Liver (tissue), 9 donors: ENCODE measurements around the gene IDH3A. TPM values are rescaled to one million over a fixed set of nuclear protein-coding genes. Genes with fewer than 3 reads are reported as not detected.

Source experiments
- DNase-seq: peaks from one replicate; pipeline ENCODE4 v3.0.0-alpha.2; 2017; ENCODE audit warnings: low spot score
- H3K27ac ChIP-seq, 2 donors: one replicate each; pipeline ENCODE4 v1.7.0; 2013; ENCODE audit warnings: inconsistent platforms in 2 of 2, low read length in 2 of 2, control low read depth in 1 of 2, low read depth in 1 of 2, mild to moderate bottlenecking in 1 of 2
- H3K27me3 ChIP-seq, 4 donors: one replicate each; pipeline versions ENCODE4 v1.6.1 to v1.7.0; 2013; ENCODE audit warnings: low read length in 3 of 4, inconsistent platforms in 1 of 4, mild to moderate bottlenecking in 1 of 4, moderate library complexity in 1 of 4; ENCODE audit not compliant: control insufficient read depth in 4 of 4, insufficient read depth in 4 of 4
- H3K36me3 ChIP-seq, 4 donors: one replicate each; pipeline versions ENCODE4 v1.6.1 to v1.7.0; 2013; ENCODE audit warnings: low read length in 3 of 4, mild to moderate bottlenecking in 3 of 4, low read depth in 1 of 4, moderate library complexity in 1 of 4; ENCODE audit not compliant: control insufficient read depth in 4 of 4, insufficient read depth in 3 of 4
- H3K4me1 ChIP-seq, 4 donors: one replicate each; pipeline versions ENCODE4 v1.6.1 to v1.7.0; 2013; ENCODE audit warnings: low read length in 3 of 4, mild to moderate bottlenecking in 3 of 4, moderate library complexity in 1 of 4; ENCODE audit not compliant: control insufficient read depth in 4 of 4, insufficient read depth in 4 of 4
- H3K4me3 ChIP-seq, 3 donors: one replicate each; pipeline versions ENCODE4 v1.6.1 to v1.7.0; 2013; ENCODE audit warnings: low read length in 3 of 3, control low read depth in 1 of 3, low read depth in 1 of 3, mild to moderate bottlenecking in 1 of 3
- H3K9ac ChIP-seq, 2 donors: one replicate each; pipeline ENCODE4 v1.7.0; 2013; ENCODE audit warnings: low read length in 2 of 2, mild to moderate bottlenecking in 2 of 2, moderate library complexity in 2 of 2, control low read depth in 1 of 2, low read depth in 1 of 2
- H3K9me3 ChIP-seq, 4 donors: one replicate each; pipeline versions ENCODE4 v1.6.1 to v1.7.0; 2013; ENCODE audit warnings: low read length in 3 of 4; ENCODE audit not compliant: control insufficient read depth in 4 of 4
- ATF3 ChIP-seq: IDR thresholded peaks from 2 replicates; pipeline ENCODE4 v1.6.1; 2016; ENCODE audit warnings: antibody characterized with exemption
- CTCF ChIP-seq: fragments of 150-350 bp; IDR thresholded peaks from 2 replicates; pipeline ENCODE4 v1.5.1; 2017; ENCODE audit warnings: improper control_type of control experiment, low read depth, low read length; ENCODE audit not compliant: missing input control
- EGR1 ChIP-seq, 2 donors: IDR thresholded peaks; 2 replicates each; pipeline ENCODE4 v1.6.1; 2016 to 2018; ENCODE audit warnings: antibody characterized with exemption in 2 of 2, low read depth in 2 of 2
- FOXA1 ChIP-seq: IDR thresholded peaks from 2 replicates; pipeline ENCODE4 v1.6.1; 2016; ENCODE audit warnings: antibody characterized with exemption
- FOXA2 ChIP-seq: IDR thresholded peaks from 2 replicates; pipeline ENCODE4 v1.6.1; 2016; ENCODE audit warnings: antibody characterized with exemption
- GABPA ChIP-seq, 2 donors: IDR thresholded peaks in 1 of 2; conservative IDR thresholded peaks in 1 of 2; 2 replicates each; pipeline ENCODE4 v1.6.1; 2016; ENCODE audit warnings: antibody characterized with exemption in 2 of 2, mild to moderate bottlenecking in 1 of 2, moderate library complexity in 1 of 2
- HNF4A ChIP-seq, 2 donors: conservative IDR thresholded peaks; 2 replicates each; pipeline ENCODE4 v1.6.1; 2016; ENCODE audit warnings: antibody characterized with exemption in 2 of 2, mild to moderate bottlenecking in 2 of 2
- HNF4G ChIP-seq: IDR thresholded peaks from 2 replicates; pipeline ENCODE4 v1.6.1; 2016; ENCODE audit warnings: antibody characterized with exemption
- JUND ChIP-seq, 2 donors: IDR thresholded peaks; 2 replicates each; pipeline ENCODE4 v1.6.1; 2016; ENCODE audit warnings: antibody characterized with exemption in 2 of 2
- MAX ChIP-seq: IDR thresholded peaks from 2 replicates; pipeline ENCODE4 v1.6.1; 2016; ENCODE audit warnings: antibody characterized with exemption
- NR2F2 ChIP-seq: IDR thresholded peaks from 2 replicates; pipeline ENCODE4 v1.6.1; 2016; ENCODE audit warnings: antibody characterized with exemption
- RAD21 ChIP-seq, 2 donors: IDR thresholded peaks; 2 replicates each; pipeline ENCODE4 v1.6.1; 2016; ENCODE audit warnings: antibody characterized with exemption in 2 of 2, mild to moderate bottlenecking in 2 of 2
- REST ChIP-seq: IDR thresholded peaks from 2 replicates; pipeline ENCODE4 v1.6.1; 2016; ENCODE audit warnings: antibody characterized with exemption, mild to moderate bottlenecking
- RXRA ChIP-seq, 2 donors: IDR thresholded peaks; 2 replicates each; pipeline ENCODE4 v1.6.1; 2017 to 2018; ENCODE audit warnings: antibody characterized with exemption in 2 of 2, mild to moderate bottlenecking in 1 of 2
- SP1 ChIP-seq: IDR thresholded peaks from 2 replicates; pipeline ENCODE4 v1.6.1; 2018; ENCODE audit warnings: antibody characterized with exemption, mild to moderate bottlenecking
- TAF1 ChIP-seq: conservative IDR thresholded peaks from 2 replicates; pipeline ENCODE4 v1.6.1; 2016; ENCODE audit warnings: antibody characterized with exemption, mild to moderate bottlenecking
- YY1 ChIP-seq: IDR thresholded peaks from 2 replicates; pipeline ENCODE4 v1.6.1; 2016; ENCODE audit warnings: antibody characterized with exemption, mild to moderate bottlenecking
- ZBTB33 ChIP-seq: IDR thresholded peaks from 2 replicates; pipeline ENCODE4 v1.6.1; 2016; ENCODE audit warnings: antibody characterized with exemption
- WGBS: extraction: QIAGEN DNeasy Blood & Tissue Kit; methylation state at CpG from one replicate; pipeline ENCODE4 v1.1.7; 2013; 5-methylcytosine and 5-hydroxymethylcytosine counted together
- polyA plus RNA-seq, 2 donors: library from polyadenylated mRNA; stranded (reverse) in 1 of 2; unstranded in 1 of 2; fragments of 200-250 nt in 1 of 2; fragments of >200 nt in 1 of 2; fragmentation: Nextera tagmentation in 1 of 2; extraction: Ambion mirVana in 1 of 2; gene quantifications; one replicate each; pipeline versions ENCODE4 v1.2.1 to v1.2.3, GENCODE V29; 2013 to 2015
- total RNA-seq, 2 donors: library from RNA; depleted of rRNA; stranded (reverse); fragments of >200 nt; gene quantifications; one replicate each; pipeline ENCODE4 v1.2.3, GENCODE V29; 2014
- donor health status: healthy.
- donor health status: healthy.
- donor health status: healthy.
- donor health status: healthy.
- donor health status: healthy.

IDH3A gene
- total and polyA plus RNA-seq, 4 donors, result 13.5 to 51.7 (median 24.0) TPM

GRCh38 chr15:78178064-78178463 is 28.9 kb downstream of the IDH3A start:
- H3K36me3 ChIP-seq, result no peaks in the 10 kb centered on the region
- H3K4me1 ChIP-seq, result no peaks in the 10 kb centered on the region
- no peak overlapping the region for H3K9ac ChIP-seq
- DNase-seq, result no peak
- no peak for TF ChIP-seq RAD21 (IDR thresholded peaks at IDR 0.05)
- no peak for TF ChIP-seq EGR1 (IDR thresholded peaks at IDR 0.05; ENCODE audit: low read depth in 2 of 2)
- TF ChIP-seq RXRA (IDR thresholded peaks at IDR 0.05), result no peak
- no peak for TF ChIP-seq REST
- TF ChIP-seq CTCF, result no peak
- no peak for TF ChIP-seq TAF1
- H3K27me3 ChIP-seq, result no peaks in the 10 kb centered on the region
- no peak overlapping the region for H3K4me3 ChIP-seq
- H3K9me3 ChIP-seq, result no peaks in the 10 kb centered on the region
- no peak overlapping the region for H3K27ac ChIP-seq
- WGBS, result 81% methylated on average over 6 of the region's 6 CpGs

GRCh38 chr15:78179286-78179840 is 30.2 kb downstream of the IDH3A start:
- Histone ChIP-seq H3K9ac (no peak overlapping the region), H3K4me1 (no peaks in the 10 kb centered on the region), H3K27ac (no peak overlapping the region), H3K4me3 (no peak overlapping the region), H3K9me3 (no peaks in the 10 kb centered on the region), H3K27me3 (no peaks in the 10 kb centered on the region), H3K36me3 (no peaks in the 10 kb centered on the region)
- TF ChIP-seq GABPA (IDR thresholded peaks at IDR 0.05 in 1 of 2, conservative IDR thresholded peaks at IDR 0.05 in 1 of 2), result no peak
- no peak for TF ChIP-seq SP1
- TF ChIP-seq EGR1 (IDR thresholded peaks at IDR 0.05; ENCODE audit: low read depth in 2 of 2), result no peak
- no peak for TF ChIP-seq ZBTB33
- no peak for TF ChIP-seq MAX
- TF ChIP-seq TAF1, result no peak
- no peak for TF ChIP-seq RXRA (IDR thresholded peaks at IDR 0.05)
- no peak for TF ChIP-seq REST
- TF ChIP-seq FOXA2, result no peak
- no peak for TF ChIP-seq ATF3
- no peak for TF ChIP-seq FOXA1
- TF ChIP-seq HNF4G, result no peak
- no peak for TF ChIP-seq YY1
- no peak for TF ChIP-seq NR2F2
- no peak for TF ChIP-seq HNF4A (conservative IDR thresholded peaks at IDR 0.05)
- TF ChIP-seq RAD21 (IDR thresholded peaks at IDR 0.05), result no peak
- no peak for TF ChIP-seq JUND (IDR thresholded peaks at IDR 0.05)
- no peak for TF ChIP-seq CTCF
- WGBS, result 94% methylated on average over 12 of the region's 12 CpGs
- no peak for DNase-seq
